GM19438 (cell line): ENCODE measurements around the gene PEMT.

Experiments used
- ATAC-seq: cut with Tn5 transposase; IDR thresholded peaks from one replicate; pipeline ENCODE4 v1.9.1; 2021; ENCODE audit warnings: low read depth; ENCODE audit not compliant: unreplicated experiment

The PEMT gene

DNA sequence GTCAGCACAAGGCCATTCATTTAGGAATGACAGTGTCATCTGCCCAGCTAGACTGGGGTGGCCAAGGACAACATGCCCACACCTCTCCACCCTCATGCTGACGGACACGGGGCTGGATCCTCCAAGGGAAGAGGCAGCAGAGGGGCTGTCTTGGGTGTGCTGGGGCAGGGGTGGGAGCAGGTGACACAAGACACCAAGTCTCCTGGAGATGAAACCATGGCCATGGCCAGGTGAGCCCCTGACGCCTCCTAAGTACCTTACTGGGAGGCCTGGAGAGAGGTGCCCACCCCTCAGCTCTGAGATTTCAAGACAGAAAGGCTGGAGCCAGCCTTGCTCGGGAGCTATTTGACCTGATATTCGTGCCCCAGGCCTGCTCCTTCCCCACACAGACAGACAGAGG is 86.4 kb downstream of the PEMT start:
- no peak for ATAC-seq

GRCh38 chr17:17504341-17505140 is 87.0 kb downstream of the PEMT start:
- ATAC-seq: no peak

DNA sequence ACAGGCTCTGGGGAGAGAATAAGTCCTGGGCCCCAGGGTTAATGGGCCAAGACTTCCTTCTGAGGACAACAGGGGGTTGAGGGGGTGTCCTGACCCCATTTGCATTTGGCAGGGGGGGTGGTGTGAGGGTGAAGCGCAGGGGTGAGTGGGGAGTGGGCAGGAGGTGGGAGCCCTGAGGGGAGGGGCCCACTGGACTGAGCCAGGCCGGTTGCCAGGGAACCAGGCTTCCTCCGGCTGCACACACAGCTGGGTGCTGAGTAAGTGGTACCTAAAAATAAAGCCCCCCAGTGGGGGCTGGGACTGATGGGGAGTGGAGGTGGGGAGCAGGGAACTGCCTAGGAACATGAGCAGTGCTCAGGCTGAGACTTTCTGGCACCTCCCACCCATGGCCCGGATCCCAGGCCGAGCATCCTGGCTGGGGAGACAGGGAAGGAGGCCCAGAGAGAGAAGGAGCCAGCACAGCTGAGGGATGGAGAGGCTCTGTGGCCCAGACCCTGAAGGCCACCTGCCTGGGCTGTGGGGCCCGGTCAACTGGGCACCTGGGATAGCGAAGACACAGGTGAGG is 87.9 kb downstream of the PEMT start:
- ATAC-seq: no peak

DNA sequence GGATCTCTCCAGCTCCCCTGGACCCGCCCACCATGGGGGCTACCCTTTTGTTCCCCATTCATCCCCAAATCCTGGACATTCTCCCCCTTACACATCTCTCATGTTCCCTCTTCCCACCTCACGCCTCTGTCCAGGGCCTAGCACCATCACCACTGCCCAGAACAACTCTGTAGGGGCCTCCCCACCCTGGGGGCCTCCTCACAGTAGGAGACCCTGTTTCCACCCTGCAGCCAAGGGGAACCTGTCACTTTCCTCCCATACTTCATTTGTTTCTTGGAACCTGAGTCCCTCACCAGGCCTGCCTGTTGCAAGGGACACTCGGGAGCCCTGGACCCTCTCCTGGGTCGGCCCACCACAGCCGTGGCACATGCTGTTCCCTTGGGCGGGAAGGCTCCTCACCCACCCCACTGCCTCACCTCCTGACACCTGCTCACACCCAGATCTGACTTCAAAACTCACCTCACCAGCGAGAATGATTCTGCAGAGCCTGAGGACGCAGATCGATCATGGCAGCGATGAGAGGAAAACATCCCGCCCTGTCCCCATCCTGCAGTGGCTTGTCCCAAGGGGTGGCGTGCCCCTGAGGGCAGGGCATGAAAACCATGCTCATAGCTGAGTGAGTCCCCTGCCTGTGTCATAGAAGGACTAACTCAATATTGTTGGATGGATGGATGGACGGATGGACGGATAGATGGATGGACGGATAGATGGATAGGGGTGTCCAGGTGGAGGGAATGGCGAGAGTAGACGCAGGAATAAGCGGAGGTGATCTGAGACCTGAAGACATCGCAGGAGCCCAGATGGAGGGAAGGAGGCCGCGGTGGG is 88.6 kb downstream of the PEMT start:
- no peak for ATAC-seq

DNA sequence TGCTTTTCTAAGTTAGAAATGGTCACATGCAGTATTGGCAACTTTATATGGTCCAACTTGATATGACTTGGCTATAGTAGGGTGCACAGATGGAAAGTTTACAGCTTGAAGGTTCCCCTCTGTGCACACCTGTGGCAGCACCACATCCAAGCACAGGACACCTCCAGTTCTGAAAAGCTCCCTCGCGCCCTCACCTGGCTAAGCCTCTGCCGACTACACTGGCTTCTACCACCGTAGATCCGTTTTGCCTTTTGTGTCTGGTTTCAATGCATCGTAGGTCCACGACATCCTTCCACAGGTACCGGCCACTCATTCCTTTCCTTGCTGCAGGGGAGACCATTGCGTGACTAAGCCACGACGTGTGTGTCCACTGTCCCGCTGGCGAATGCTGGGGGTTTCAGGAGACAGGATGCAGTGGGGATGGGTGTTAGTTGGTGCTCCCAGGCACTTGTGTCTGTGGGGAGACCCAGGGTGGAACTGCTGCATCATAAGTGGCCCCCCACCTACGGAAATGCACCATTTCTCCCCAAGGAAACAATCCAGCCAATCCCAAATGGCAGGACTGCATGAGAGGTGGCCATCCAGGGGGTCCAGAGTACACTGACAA is 90.4 kb downstream of the PEMT start:
- ATAC-seq: no peak

DNA sequence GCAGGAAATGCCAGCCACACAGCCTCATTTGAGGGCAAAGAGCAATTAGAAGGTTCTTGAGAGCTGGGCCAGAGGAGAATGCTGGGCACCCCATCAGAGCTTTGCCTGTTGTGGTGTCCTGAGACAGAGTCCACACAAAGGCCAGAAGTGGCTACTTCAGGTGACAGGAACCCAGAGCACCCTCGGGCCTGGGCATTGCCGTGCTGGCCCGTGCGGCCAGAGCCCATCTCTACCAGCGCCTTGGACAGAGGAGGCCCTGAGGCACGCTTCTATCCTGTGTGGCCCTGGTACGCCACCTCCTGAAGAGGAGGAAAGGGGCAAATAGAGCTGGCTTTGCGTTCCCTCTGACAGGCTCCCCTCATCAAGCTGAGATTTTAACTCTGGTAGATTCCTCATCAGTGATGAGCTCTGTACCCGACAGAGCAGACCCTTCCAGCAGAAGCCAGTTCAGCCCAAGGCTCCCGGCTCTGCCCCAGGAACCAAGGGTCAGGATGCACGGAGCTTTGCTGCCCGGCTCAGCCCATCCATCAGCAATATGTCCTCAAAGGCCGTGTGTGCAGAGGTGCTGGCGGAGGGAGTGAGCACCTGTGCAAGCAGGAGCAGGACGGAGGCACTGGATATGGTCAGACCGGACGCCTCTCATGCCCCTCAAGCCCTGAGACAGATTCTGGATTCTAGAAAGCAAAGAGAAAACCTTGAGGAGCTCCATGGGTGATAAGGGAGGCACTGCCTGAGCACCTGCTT is 91.9 kb downstream of the PEMT start:
- ATAC-seq: no peak

GRCh38 chr17:17498606-17499301 is 92.8 kb downstream of the PEMT start:
- no peak for ATAC-seq

DNA sequence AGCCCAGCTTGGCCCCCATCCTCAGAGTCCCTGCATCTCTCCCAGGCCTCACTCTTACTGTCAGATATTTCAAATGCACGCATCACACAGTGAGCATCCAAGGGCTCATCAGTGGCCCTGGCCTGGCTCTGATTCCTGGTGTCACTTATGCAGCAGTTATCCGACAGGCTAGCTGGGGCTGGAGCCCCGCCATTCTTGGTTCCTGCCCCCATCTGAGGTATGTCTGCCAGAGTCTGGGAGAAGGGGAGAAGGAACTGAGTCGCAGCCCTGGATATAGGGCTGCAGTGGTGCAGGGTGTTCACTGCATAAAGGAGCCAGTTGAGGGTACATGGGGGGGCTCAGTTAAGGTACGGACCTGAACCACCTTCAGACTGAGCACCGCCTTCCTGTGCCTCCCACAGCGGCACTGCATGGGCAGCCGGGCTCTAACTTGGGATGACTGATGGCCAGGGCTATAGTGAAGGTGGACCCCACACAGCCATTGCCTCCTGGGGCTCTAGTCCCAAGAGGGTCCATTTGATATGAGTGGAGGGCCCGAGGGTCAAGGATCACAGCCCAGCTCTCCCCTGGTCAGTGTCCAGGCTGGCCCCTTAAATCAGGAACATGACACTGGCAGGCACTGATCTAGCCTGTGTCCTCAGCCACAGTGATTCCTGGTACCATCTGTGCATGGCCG is 93.5 kb downstream of the PEMT start:
- ATAC-seq: no peak

DNA sequence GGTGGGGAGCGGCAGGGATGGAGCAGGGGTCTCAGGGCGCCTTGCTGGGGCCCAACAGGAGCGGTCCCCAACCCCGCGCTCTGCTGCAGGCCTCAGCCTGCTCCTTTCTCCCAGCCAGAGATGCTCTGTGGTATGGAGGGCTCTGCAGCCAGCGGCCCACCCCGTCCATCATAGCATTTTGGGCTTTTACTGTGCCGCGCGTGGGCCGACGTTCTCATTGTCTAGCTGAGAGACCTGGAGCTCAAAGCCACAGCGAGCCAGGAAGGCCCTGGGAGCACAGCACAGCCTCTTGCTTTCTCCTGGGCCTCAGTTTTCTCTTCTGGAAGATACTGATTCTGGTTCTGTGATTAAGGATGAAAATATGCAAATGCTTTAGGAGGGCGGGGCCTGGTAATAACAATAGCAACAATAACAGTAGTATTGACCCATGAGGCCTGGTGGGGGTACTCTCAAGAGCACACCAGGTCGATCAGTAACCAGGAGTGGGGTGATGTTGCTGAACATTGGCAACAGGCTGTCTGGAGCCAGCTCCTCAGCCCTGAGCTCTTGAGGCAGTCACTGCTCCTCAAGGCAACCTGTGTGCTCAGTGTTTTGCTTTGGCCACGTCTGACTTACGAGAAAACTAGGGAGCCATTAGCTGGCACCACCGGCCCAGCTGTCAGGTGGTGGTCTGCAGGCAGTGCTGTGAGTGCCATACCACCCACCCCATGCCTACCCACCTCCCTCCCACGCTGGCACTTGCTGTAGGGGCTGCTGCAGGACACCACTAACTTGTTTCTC is 94.3 kb downstream of the PEMT start:
- ATAC-seq: no peak

GRCh38 chr17:17496189-17497064 is 95.1 kb downstream of the PEMT start, which contains the start of gene RASD1:
TSS of gene RASD1 (minus strand) at chr17:17496395. CDS start at chr17:17496181, 214 bp downstream.
- ATAC-seq: peak; percentile 74

- ATAC-seq: no peak
Observed at GRCh38 chr17:17495536-17496188, 95.8 kb downstream of the PEMT start.

DNA sequence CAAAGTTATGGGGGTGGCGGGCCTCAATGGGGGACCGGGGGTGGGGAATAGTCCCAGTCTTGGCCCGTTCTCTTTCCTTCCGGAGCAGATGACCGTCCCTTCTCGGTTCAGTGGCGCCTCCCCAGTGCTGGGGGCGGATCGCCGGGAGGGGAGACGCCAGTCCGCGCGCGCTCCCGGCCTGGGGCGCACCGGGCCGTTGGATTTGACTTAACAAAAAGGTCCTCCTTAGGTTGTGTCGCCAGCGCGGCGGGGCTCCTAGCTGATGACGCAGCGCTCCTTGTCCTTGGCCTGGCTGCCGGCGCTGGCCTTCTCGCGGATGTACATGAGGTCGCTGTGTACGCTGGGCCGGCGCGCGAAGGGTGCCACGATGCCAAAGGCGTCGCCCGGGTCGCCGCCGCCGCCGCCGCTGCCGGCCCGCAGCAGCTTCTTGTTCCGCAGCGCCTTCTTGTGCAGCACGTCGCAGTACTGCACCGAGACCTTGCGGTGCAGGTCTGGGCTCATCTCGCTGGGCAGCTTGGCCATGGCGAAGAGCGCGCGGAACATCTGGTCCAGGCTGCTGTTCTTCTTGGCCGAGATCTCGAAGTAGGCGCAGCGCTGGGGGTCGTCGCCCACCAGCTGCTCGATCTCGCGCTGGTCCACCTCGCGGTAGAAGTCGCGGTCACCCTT is 96.5 kb downstream of the PEMT start:
- ATAC-seq: no peak

- no peak for ATAC-seq
Observed at GRCh38 chr17:17494499-17494869, 97.0 kb downstream of the PEMT start.

DNA sequence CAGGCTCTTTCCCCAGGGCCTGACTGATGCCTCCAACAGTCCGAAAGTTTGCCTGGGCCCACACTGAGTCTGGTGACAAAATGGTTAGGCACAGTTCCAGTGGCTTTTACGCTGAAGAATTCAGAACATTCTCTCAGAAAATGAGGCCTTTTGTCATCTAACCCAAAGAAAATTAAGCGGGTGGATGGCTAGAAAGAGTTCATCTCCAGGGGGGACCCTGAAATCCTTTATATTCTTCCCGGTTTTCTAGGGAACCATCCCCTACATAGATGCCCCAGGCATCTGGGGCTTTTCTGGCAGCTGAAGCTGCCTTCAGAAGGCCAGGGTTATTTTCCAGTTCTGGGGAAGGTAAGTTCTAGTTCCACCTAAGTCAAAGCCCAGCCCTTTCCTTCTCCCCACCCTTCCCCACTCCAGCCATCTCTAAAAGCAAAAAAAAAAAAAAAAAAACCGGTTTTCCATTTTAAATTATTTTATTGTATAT is 97.5 kb downstream of the PEMT start:
- ATAC-seq: no peak

- no peak for ATAC-seq
Observed at GRCh38 chr17:17493249-17493985, 98.1 kb downstream of the PEMT start.

DNA sequence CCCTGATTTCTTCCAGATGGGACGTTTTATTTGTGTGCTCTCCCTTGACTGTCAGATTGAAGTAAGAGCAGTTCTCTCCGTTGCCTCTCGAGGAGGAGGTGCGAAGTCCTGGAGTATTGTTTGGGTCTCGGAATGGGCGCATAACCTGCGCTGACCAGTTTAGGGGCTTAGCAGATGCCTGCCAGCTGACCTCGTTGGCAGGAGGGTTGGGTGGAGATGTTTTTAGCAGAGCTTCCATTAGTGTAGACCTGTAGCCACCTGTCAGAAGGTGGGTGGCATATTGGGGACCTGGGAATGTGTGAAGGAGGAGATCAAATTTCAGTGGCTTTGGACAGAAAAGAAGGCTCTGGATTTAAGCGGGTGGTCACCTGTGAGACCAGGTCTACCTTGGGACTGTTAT is 98.9 kb downstream of the PEMT start:
- no peak for ATAC-seq
